Lower leg skin (tissue), 3 donors: Measurements from ENCODE around the gene MORC2.

Source experiments
- POLR2A ChIP-seq, 2 donors: fragments of 450-650 bp; IDR thresholded peaks; one replicate each; pipeline ENCODE4 v1.6.1; 2016 to 2017; ENCODE audit warnings: antibody characterized with exemption in 2 of 2, mild to moderate bottlenecking in 1 of 2, moderate library complexity in 1 of 2
- TF ChIP-seq, protein P1 (sequence below), 3 donors: fragments of 450-650 bp; IDR thresholded peaks; one replicate each; pipeline ENCODE4 v1.5.1; 2016; ENCODE audit warnings: antibody characterized with exemption in 3 of 3, mild to moderate bottlenecking in 3 of 3, moderate library complexity in 2 of 3

DNA sequence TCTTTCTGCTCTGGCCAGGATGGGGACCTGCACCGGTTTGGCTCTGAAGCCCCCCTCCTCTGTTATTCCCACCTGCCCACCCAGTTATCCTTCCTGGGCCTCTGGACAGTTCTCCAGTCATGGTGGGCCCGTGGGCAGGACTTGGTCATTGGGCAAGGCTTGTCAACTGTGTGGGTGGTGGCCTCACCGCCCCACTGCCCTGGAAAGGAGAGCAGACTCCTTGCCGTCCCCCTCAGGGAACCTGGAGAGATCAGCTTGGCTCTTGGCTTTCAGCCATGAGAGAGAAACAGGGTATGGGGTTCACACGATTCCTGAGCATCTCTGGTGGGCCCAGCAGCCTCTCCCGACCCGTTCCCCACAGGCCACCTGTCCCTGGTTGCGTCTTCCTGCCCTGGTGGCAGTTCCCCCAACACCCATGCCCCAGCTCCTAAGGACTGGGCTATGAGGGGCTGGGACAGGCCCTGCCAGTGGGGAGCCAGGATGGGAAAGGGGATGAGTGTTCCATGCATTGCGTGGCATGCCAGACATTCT is 92.3 kb downstream of the MORC2 start:
- TF ChIP-seq, protein P1, sequence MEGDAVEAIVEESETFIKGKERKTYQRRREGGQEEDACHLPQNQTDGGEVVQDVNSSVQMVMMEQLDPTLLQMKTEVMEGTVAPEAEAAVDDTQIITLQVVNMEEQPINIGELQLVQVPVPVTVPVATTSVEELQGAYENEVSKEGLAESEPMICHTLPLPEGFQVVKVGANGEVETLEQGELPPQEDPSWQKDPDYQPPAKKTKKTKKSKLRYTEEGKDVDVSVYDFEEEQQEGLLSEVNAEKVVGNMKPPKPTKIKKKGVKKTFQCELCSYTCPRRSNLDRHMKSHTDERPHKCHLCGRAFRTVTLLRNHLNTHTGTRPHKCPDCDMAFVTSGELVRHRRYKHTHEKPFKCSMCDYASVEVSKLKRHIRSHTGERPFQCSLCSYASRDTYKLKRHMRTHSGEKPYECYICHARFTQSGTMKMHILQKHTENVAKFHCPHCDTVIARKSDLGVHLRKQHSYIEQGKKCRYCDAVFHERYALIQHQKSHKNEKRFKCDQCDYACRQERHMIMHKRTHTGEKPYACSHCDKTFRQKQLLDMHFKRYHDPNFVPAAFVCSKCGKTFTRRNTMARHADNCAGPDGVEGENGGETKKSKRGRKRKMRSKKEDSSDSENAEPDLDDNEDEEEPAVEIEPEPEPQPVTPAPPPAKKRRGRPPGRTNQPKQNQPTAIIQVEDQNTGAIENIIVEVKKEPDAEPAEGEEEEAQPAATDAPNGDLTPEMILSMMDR (IDR thresholded peaks at IDR 0.05) = no peak
- no peak for TF ChIP-seq POLR2A (IDR thresholded peaks at IDR 0.05)
